ENCODE results near the gene P2RX1.

DNA sequence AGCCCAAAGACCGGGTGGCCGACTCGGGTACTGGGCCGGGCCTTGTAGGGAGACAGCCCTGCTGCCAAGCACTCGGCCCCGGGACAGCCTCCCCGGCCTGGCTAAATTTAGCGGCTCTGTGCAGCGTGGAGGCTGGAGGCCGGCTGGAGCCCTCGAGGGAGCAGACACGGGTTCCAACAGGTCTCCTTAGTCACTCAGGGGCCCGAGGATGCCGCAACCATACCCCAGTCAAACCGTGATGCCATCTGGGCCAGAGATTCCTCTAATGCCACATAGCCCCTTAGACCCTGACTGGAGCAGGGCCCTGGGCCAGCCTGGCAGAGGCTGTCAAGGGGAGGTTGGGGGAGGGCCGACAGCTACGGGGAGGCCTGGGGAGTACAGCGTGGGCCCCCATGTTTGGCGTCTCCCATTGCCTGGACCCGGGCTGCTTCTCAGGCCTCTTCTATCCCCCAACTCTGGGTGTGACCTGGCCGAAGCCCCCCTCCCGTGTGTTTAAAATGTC, 2.9 kb upstream of the P2RX1 start:
- TF ChIP-seq BHLHE40 (IDR thresholded peaks at IDR 0.05; ENCODE audit: low read depth, low read length) (no peak), RAD21 (conservative IDR thresholded peaks at IDR 0.05 in 1 of 2, IDR thresholded peaks at IDR 0.05 in 1 of 2) (no peak), RNF2 (IDR thresholded peaks at IDR 0.05; ENCODE audit: borderline replicate concordance, low read depth) (no peak), HOXA7 (CRISPR knock-in tag; IDR thresholded peaks at IDR 0.05) (no peak), POLR2A (IDR thresholded peaks at IDR 0.05; ENCODE audit: low read length) (no peak), CHD2 (IDR thresholded peaks at IDR 0.05; ENCODE audit: low read length, partially characterized antibody) (no peak), ESRRA (IDR thresholded peaks at IDR 0.05; ENCODE audit: borderline replicate concordance, low read length) (no peak)
- TF ChIP-seq, protein P1, sequence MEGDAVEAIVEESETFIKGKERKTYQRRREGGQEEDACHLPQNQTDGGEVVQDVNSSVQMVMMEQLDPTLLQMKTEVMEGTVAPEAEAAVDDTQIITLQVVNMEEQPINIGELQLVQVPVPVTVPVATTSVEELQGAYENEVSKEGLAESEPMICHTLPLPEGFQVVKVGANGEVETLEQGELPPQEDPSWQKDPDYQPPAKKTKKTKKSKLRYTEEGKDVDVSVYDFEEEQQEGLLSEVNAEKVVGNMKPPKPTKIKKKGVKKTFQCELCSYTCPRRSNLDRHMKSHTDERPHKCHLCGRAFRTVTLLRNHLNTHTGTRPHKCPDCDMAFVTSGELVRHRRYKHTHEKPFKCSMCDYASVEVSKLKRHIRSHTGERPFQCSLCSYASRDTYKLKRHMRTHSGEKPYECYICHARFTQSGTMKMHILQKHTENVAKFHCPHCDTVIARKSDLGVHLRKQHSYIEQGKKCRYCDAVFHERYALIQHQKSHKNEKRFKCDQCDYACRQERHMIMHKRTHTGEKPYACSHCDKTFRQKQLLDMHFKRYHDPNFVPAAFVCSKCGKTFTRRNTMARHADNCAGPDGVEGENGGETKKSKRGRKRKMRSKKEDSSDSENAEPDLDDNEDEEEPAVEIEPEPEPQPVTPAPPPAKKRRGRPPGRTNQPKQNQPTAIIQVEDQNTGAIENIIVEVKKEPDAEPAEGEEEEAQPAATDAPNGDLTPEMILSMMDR (IDR thresholded peaks at IDR 0.05) = no peak
